Measurements from ENCODE around the gene COL8A1.

The COL8A1 gene

DNA sequence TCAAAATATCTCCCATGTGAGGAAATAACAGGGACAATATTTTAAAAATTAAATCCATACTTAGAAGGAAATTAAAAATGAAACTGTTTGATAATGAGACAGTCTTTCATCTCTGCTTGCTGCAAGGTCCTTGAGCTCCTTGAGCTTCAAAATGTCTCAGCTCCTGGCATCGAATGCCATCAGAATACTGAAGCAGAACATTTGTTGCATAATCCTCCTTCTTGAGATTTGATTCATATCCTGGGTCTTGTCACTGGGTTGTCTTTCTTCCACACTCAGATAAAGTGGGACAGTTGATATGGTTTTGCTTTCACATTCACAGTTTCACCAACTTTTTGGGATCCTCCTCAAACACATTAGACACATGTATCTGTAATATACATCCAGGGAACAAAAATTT lies 27.8 kb downstream of the COL8A1 start:
- Histone ChIP-seq H3K4me2 (ENCODE audit: low read depth, low read length) (peak overlapping the region; percentile 18), H3K4me3 (ENCODE audit: low read length) (no peak overlapping the region), H3F3A (ENCODE audit: insufficient read depth, low read length) (no peaks in the 10 kb centered on the region), H3K27ac (ENCODE audit: low read length) (no peak overlapping the region), H3K79me2 (ENCODE audit: low read length) (no peaks in the 10 kb centered on the region), H3K36me3 (replicated peaks; ENCODE audit: insufficient read depth, low read length) (no peaks in the 10 kb centered on the region), H3K27me3 (replicated peaks; ENCODE audit: insufficient read depth, low read length) (no peaks in the 10 kb centered on the region), H4K20me1 (ENCODE audit: insufficient read depth, low read length) (no peaks in the 10 kb centered on the region), H2AFZ (ENCODE audit: low read length) (peak overlapping the region; percentile 16; the same call in 1 of the 2 replicates), H3K9me3 (replicated peaks; ENCODE audit: insufficient read depth, low read length) (no peaks in the 10 kb centered on the region), H3K9me2 (replicated peaks; ENCODE audit: insufficient read depth, low read length) (no peaks in the 10 kb centered on the region), H3K4me1 (ENCODE audit: low read length) (peaks cover 5% of the 10 kb centered on the region; the same call in 1 of the 2 replicates), H3K9ac (ENCODE audit: low read length) (no peak overlapping the region)
- no peak for TF ChIP-seq EZH2 (optimal IDR thresholded peaks at IDR 0.05; ENCODE audit: low read depth, low read length)
- TF ChIP-seq, protein P1, sequence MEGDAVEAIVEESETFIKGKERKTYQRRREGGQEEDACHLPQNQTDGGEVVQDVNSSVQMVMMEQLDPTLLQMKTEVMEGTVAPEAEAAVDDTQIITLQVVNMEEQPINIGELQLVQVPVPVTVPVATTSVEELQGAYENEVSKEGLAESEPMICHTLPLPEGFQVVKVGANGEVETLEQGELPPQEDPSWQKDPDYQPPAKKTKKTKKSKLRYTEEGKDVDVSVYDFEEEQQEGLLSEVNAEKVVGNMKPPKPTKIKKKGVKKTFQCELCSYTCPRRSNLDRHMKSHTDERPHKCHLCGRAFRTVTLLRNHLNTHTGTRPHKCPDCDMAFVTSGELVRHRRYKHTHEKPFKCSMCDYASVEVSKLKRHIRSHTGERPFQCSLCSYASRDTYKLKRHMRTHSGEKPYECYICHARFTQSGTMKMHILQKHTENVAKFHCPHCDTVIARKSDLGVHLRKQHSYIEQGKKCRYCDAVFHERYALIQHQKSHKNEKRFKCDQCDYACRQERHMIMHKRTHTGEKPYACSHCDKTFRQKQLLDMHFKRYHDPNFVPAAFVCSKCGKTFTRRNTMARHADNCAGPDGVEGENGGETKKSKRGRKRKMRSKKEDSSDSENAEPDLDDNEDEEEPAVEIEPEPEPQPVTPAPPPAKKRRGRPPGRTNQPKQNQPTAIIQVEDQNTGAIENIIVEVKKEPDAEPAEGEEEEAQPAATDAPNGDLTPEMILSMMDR (IDR thresholded peaks at IDR 0.05; ENCODE audit: low read length): no peak
- no peak for TF ChIP-seq EZH2phosphoT487 (IDR thresholded peaks at IDR 0.05; ENCODE audit: low read length)
- DNase-seq: no peak

DNA sequence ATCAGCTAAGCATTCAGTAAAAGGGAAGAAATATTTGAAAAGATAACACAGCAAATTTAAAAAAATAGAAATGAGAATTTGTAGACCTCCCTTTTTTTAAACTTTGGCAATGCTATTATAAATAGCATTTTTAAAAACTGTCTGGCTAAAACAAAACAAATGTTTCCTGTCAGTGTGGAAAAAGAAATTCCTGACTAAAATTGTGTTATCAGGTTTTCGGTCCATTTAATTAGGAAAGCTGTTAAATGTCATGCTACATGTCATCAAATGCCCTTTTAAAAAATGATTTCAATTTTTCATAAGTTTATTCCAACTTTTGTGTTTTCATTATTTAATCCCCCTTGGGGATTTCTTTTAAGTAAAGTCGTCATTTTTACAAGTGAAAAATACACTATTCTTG lies 29.6 kb downstream of the COL8A1 start:
- no peak for DNase-seq
- Histone ChIP-seq H3K4me2 (ENCODE audit: low read depth, low read length) (no peak overlapping the region), H3K9me2 (replicated peaks; ENCODE audit: insufficient read depth, low read length) (no peaks in the 10 kb centered on the region), H3K27me3 (replicated peaks; ENCODE audit: insufficient read depth, low read length) (no peaks in the 10 kb centered on the region), H3K27ac (ENCODE audit: low read length) (no peak overlapping the region), H4K20me1 (ENCODE audit: insufficient read depth, low read length) (no peaks in the 10 kb centered on the region), H3K36me3 (replicated peaks; ENCODE audit: insufficient read depth, low read length) (no peaks in the 10 kb centered on the region), H3K4me1 (ENCODE audit: low read length) (peaks cover 5% of the 10 kb centered on the region; the same call in 1 of the 2 replicates), H3F3A (ENCODE audit: insufficient read depth, low read length) (no peaks in the 10 kb centered on the region), H2AFZ (ENCODE audit: low read length) (no peak overlapping the region), H3K4me3 (ENCODE audit: low read length) (no peak overlapping the region), H3K9ac (ENCODE audit: low read length) (no peak overlapping the region), H3K79me2 (ENCODE audit: low read length) (no peaks in the 10 kb centered on the region), H3K9me3 (replicated peaks; ENCODE audit: insufficient read depth, low read length) (no peaks in the 10 kb centered on the region)
- TF ChIP-seq EZH2 (optimal IDR thresholded peaks at IDR 0.05; ENCODE audit: low read depth, low read length): no peak
- TF ChIP-seq EZH2phosphoT487 (IDR thresholded peaks at IDR 0.05; ENCODE audit: low read length): no peak
- TF ChIP-seq, protein P1 (IDR thresholded peaks at IDR 0.05; ENCODE audit: low read length): no peak

DNA sequence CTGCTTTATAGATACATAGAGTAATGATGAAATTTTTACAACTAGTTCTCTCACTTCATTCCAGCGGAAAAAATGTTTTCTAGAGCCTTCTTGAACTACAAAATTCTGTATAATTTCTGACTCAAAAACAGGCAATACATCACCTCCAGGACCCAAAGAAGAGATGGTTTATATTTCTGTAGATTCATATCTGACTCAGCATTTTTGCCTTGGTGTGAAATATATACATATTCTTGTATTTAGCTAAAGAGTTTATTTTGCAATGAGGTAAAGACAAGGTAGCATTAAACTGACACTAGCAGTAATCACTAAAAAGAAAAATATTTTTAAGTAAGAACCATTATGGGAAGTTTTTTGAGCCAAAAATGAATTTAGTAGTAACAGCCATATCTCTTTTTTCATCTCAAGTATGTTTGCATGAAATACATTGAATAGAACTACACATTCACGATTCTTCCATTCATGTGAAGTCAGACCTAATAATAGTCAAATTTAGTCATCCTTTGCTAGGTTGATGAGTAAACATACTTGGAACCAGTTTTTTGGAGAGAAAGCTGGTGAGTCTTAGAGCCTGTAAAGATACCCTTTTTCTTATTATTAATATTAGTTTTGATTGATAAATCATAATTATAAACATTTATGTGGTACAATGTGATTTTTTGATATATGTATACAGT lies 31.6 kb downstream of the COL8A1 start:
- Histone ChIP-seq H3K4me3 (ENCODE audit: low read length) (no peak overlapping the region), H2AFZ (ENCODE audit: low read length) (no peak overlapping the region), H3K4me2 (ENCODE audit: low read depth, low read length) (no peak overlapping the region), H3K4me1 (ENCODE audit: low read length) (peaks cover 5% of the 10 kb centered on the region; the same call in 1 of the 2 replicates), H3K9me3 (replicated peaks; ENCODE audit: insufficient read depth, low read length) (no peaks in the 10 kb centered on the region), H3K79me2 (ENCODE audit: low read length) (no peaks in the 10 kb centered on the region), H3K27ac (ENCODE audit: low read length) (no peak overlapping the region), H3K36me3 (replicated peaks; ENCODE audit: insufficient read depth, low read length) (no peaks in the 10 kb centered on the region), H3K27me3 (replicated peaks; ENCODE audit: insufficient read depth, low read length) (no peaks in the 10 kb centered on the region), H3K9me2 (replicated peaks; ENCODE audit: insufficient read depth, low read length) (no peaks in the 10 kb centered on the region), H3K9ac (ENCODE audit: low read length) (no peak overlapping the region), H3F3A (ENCODE audit: insufficient read depth, low read length) (no peaks in the 10 kb centered on the region), H4K20me1 (ENCODE audit: insufficient read depth, low read length) (no peaks in the 10 kb centered on the region)
- TF ChIP-seq, protein P1 (IDR thresholded peaks at IDR 0.05; ENCODE audit: low read length): no peak
- TF ChIP-seq EZH2 (optimal IDR thresholded peaks at IDR 0.05; ENCODE audit: low read depth, low read length) (no peak), EZH2phosphoT487 (IDR thresholded peaks at IDR 0.05; ENCODE audit: low read length) (no peak)
- no peak for DNase-seq
